ENCODE data around the gene KIF22. TPM values are rescaled to one million over a fixed set of nuclear protein-coding genes. Genes with fewer than 3 reads are reported as not detected.

Gene KIF22
- polyA plus RNA-seq, 1 of the 3 experiments (the other 2 are of a cell fraction) = 64.1 TPM

GRCh38 chr16:29839822-29840221 is 49.3 kb downstream of the KIF22 start:
- Histone ChIP-seq H3K4me1 (ENCODE audit: control insufficient read depth in 1 of 2, insufficient read depth in 2 of 2, low read depth in 1 of 2, low read length in 1 of 2) (no peaks in the 10 kb centered on the region), H3K9ac (no peak overlapping the region), H3K27ac (ENCODE audit: low read depth in 2 of 2, low read length in 1 of 2) (no peak overlapping the region), H3K27me3 (ENCODE audit: insufficient read depth) (no peaks in the 10 kb centered on the region), H3K4me2 (no peak overlapping the region), H2AFZ (ENCODE audit: low read depth) (no peak overlapping the region), H4K20me1 (ENCODE audit: insufficient read depth) (no peaks in the 10 kb centered on the region), H3F3A (replicated peaks; ENCODE audit: insufficient read depth) (peaks cover 8% of the 10 kb centered on the region), H3K9me2 (no peaks in the 10 kb centered on the region), H3K79me2 (ENCODE audit: insufficient read depth) (no peaks in the 10 kb centered on the region; the same call in 1 of the 2 replicates), H3K4me3 (ENCODE audit: low read depth in 2 of 2, low read length in 1 of 2) (no peak overlapping the region), H3K36me3 (replicated peaks in 1 of 2; ENCODE audit: control insufficient read depth in 1 of 2, insufficient read depth in 2 of 2, low read length in 1 of 2) (peaks cover 34 to 40% of the 10 kb centered on the region in 2 experiments), H3K9me3 (no peaks in the 10 kb centered on the region)
- WGBS (ENCODE audit: low lambda C conversion rate) = 88% methylated on average over 2 of the region's 6 CpGs
- ChIA-PET CTCF (interaction anchor here (0.6 to 3.1 kb wide), 3 partner anchors 9 to 104 kb away, joined by 3 to 23 read pairs (median 4); no protein-coding TSS in a partner anchor), POLR2A (interaction anchor here (0.6 kb wide), 1 partner anchor 39 kb away, joined by 3 read pairs; no protein-coding TSS in a partner anchor)
- TF ChIP-seq EZH2phosphoT487 (IDR thresholded peaks at IDR 0.05; ENCODE audit: borderline replicate concordance, low read depth) = no peak
- TF ChIP-seq, protein P1, sequence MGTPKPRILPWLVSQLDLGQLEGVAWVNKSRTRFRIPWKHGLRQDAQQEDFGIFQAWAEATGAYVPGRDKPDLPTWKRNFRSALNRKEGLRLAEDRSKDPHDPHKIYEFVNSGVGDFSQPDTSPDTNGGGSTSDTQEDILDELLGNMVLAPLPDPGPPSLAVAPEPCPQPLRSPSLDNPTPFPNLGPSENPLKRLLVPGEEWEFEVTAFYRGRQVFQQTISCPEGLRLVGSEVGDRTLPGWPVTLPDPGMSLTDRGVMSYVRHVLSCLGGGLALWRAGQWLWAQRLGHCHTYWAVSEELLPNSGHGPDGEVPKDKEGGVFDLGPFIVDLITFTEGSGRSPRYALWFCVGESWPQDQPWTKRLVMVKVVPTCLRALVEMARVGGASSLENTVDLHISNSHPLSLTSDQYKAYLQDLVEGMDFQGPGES (IDR thresholded peaks at IDR 0.05; ENCODE audit: low read depth, low read length) = no peak
- no peak for TF ChIP-seq MEF2A (IDR thresholded peaks at IDR 0.05; ENCODE audit: borderline replicate concordance, low read depth)
- TF ChIP-seq, protein P2, sequence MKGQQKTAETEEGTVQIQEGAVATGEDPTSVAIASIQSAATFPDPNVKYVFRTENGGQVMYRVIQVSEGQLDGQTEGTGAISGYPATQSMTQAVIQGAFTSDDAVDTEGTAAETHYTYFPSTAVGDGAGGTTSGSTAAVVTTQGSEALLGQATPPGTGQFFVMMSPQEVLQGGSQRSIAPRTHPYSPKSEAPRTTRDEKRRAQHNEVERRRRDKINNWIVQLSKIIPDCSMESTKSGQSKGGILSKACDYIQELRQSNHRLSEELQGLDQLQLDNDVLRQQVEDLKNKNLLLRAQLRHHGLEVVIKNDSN (IDR thresholded peaks at IDR 0.05; ENCODE audit: borderline replicate concordance, low read depth) = no peak
- no peak for TF ChIP-seq RCOR1 (IDR thresholded peaks at IDR 0.05; ENCODE audit: low read length)
- no peak for TF ChIP-seq SMC3 (IDR thresholded peaks at IDR 0.05; ENCODE audit: low read depth, low read length)
- TF ChIP-seq, protein P3, sequence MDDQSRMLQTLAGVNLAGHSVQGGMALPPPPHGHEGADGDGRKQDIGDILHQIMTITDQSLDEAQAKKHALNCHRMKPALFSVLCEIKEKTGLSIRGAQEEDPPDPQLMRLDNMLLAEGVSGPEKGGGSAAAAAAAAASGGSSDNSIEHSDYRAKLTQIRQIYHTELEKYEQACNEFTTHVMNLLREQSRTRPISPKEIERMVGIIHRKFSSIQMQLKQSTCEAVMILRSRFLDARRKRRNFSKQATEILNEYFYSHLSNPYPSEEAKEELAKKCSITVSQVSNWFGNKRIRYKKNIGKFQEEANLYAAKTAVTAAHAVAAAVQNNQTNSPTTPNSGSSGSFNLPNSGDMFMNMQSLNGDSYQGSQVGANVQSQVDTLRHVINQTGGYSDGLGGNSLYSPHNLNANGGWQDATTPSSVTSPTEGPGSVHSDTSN (IDR thresholded peaks at IDR 0.05) = no peak
- TF ChIP-seq FOXM1 (IDR thresholded peaks at IDR 0.05; ENCODE audit: low read depth) = no peak
- TF ChIP-seq JUND (IDR thresholded peaks at IDR 0.05) = no peak
- TF ChIP-seq GATA2 (CRISPR knock-in tag; IDR thresholded peaks at IDR 0.05) = no peak
- DNase-seq = no peak

GRCh38 chr16:29840240-29840639 is 49.7 kb downstream of the KIF22 start:
- WGBS (ENCODE audit: low lambda C conversion rate) = 94% methylated on average over 7 of the region's 10 CpGs
- Histone ChIP-seq H3K9me3 (no peaks in the 10 kb centered on the region), H3K4me1 (ENCODE audit: control insufficient read depth in 1 of 2, insufficient read depth in 2 of 2, low read depth in 1 of 2, low read length in 1 of 2) (no peaks in the 10 kb centered on the region), H3K4me3 (ENCODE audit: low read depth in 2 of 2, low read length in 1 of 2) (no peak overlapping the region), H3K36me3 (replicated peaks in 1 of 2; ENCODE audit: control insufficient read depth in 1 of 2, insufficient read depth in 2 of 2, low read length in 1 of 2) (peaks cover 34 to 36% of the 10 kb centered on the region in 2 experiments), H2AFZ (ENCODE audit: low read depth) (no peak overlapping the region), H3K27me3 (ENCODE audit: insufficient read depth) (no peaks in the 10 kb centered on the region), H3K27ac (ENCODE audit: low read depth in 2 of 2, low read length in 1 of 2) (no peak overlapping the region), H3K4me2 (no peak overlapping the region), H3K9me2 (no peaks in the 10 kb centered on the region), H3F3A (replicated peaks; ENCODE audit: insufficient read depth) (peaks cover 8% of the 10 kb centered on the region), H4K20me1 (ENCODE audit: insufficient read depth) (no peaks in the 10 kb centered on the region), H3K9ac (no peak overlapping the region), H3K79me2 (ENCODE audit: insufficient read depth) (no peaks in the 10 kb centered on the region; the same call in 1 of the 2 replicates)
- ChIA-PET CTCF (interaction anchor here (0.6 to 3.1 kb wide), 2 partner anchors 8 to 104 kb away, joined by 4 to 23 read pairs; no protein-coding TSS in a partner anchor), POLR2A (no interaction called here)
- TF ChIP-seq MAX (IDR thresholded peaks at IDR 0.05; ENCODE audit: low read depth) (no peak), POLR2AphosphoS5 (IDR thresholded peaks at IDR 0.05; ENCODE audit: low read depth, low read length) (no peak), FOXJ3 (CRISPR knock-in tag; IDR thresholded peaks at IDR 0.05) (no peak), NFIC (IDR thresholded peaks at IDR 0.05; ENCODE audit: borderline replicate concordance) (no peak)
- DNase-seq = no peak

All from SK-N-SH (cell line).